Vagina (tissue), 2 donors: ENCODE measurements around the gene SLC2A6. TPM values are rescaled to one million over a fixed set of nuclear protein-coding genes. Genes with fewer than 3 reads are reported as not detected.

Experiments used
- DNase-seq, 2 donors: peaks; one replicate each; pipeline ENCODE4 v3.0.0-alpha.2; 2017; ENCODE audit errors: extremely low spot score in 2 of 2
- H3K27ac ChIP-seq: fragments of 200-600 bp; sonication (generic); one replicate; pipeline ENCODE4 v1.5.1; 2019
- H3K27me3 ChIP-seq: fragments of 200-600 bp; sonication (generic); one replicate; pipeline ENCODE4 v1.5.1; 2019
- H3K36me3 ChIP-seq, 2 donors: fragments of 200-600 bp; sonication (generic); one replicate each; pipeline ENCODE4 v1.5.1; 2017 to 2019
- H3K4me1 ChIP-seq: fragments of 200-600 bp; sonication (generic); one replicate; pipeline ENCODE4 v1.5.1; 2019
- H3K4me3 ChIP-seq, 2 donors: fragments of 200-600 bp; sonication (generic); 1 replicate in 1 of 2; 2 replicates in 1 of 2; pipeline ENCODE4 v1.5.1; 2016 to 2019
- H3K9me3 ChIP-seq: fragments of 200-600 bp; sonication (generic); one replicate; pipeline ENCODE4 v1.5.1; 2019
- POLR2A ChIP-seq, 2 donors: fragments of 450-650 bp; IDR thresholded peaks; one replicate each; pipeline ENCODE4 v1.6.1; 2017; ENCODE audit warnings: antibody characterized with exemption in 2 of 2, mild to moderate bottlenecking in 2 of 2, moderate library complexity in 2 of 2
- POLR2AphosphoS5 ChIP-seq, 2 donors: sonication (generic); formaldehyde crosslinking; IDR thresholded peaks; one replicate each; pipeline ENCODE4 v1.9.0; 2017; ENCODE audit warnings: antibody characterized with exemption in 2 of 2, mild to moderate bottlenecking in 2 of 2, low read depth in 1 of 2; ENCODE audit not compliant: insufficient read depth in 1 of 2
- intact Hi-C: fragments of 100-400 bp; cut with DNase I; formaldehyde crosslinking; loops from one replicate; pipeline ENCODE4 v1.15.1; 2023
- total RNA-seq: library from RNA; depleted of rRNA; stranded (reverse); fragments of >200 nt; gene quantifications from one replicate; pipeline ENCODE4 v1.2.3, GENCODE V29; 2016
- TF ChIP-seq, protein P1 (sequence below), 3 experiments: fragments of 450-650 bp in 2 of 3; fragments of 200-600 bp in 1 of 3; sonication (generic) in 1 of 3; IDR thresholded peaks; one replicate each; pipeline ENCODE4 v1.5.1; 2017 to 2019; ENCODE audit warnings: antibody characterized with exemption in 3 of 3, mild to moderate bottlenecking in 2 of 3, moderate library complexity in 2 of 3

Gene SLC2A6
- total RNA-seq, 1 donor from 2014 or later, result 3.7 TPM

GRCh38 chr9:133525677-133526076, 46.8 kb upstream of the SLC2A6 start:
- H3K27me3 ChIP-seq, result no peaks in the 10 kb centered on the region
- intact Hi-C loops, result no loop called here
- H3K4me3 ChIP-seq, result no peak overlapping the region
- H3K27ac ChIP-seq, result no peak overlapping the region
- no peaks in the 10 kb centered on the region for H3K36me3 ChIP-seq
- peaks cover 24% of the 10 kb centered on the region for H3K4me1 ChIP-seq
- no peaks in the 10 kb centered on the region for H3K9me3 ChIP-seq
- TF ChIP-seq, protein P1, sequence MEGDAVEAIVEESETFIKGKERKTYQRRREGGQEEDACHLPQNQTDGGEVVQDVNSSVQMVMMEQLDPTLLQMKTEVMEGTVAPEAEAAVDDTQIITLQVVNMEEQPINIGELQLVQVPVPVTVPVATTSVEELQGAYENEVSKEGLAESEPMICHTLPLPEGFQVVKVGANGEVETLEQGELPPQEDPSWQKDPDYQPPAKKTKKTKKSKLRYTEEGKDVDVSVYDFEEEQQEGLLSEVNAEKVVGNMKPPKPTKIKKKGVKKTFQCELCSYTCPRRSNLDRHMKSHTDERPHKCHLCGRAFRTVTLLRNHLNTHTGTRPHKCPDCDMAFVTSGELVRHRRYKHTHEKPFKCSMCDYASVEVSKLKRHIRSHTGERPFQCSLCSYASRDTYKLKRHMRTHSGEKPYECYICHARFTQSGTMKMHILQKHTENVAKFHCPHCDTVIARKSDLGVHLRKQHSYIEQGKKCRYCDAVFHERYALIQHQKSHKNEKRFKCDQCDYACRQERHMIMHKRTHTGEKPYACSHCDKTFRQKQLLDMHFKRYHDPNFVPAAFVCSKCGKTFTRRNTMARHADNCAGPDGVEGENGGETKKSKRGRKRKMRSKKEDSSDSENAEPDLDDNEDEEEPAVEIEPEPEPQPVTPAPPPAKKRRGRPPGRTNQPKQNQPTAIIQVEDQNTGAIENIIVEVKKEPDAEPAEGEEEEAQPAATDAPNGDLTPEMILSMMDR (IDR thresholded peaks at IDR 0.05), result no peak
- no peak for DNase-seq

- TF ChIP-seq POLR2A (IDR thresholded peaks at IDR 0.05) (no peak), POLR2AphosphoS5 (IDR thresholded peaks at IDR 0.05; ENCODE audit: insufficient read depth in 1 of 2, low read depth in 1 of 2) (no peak)
- TF ChIP-seq, protein P1 (IDR thresholded peaks at IDR 0.05), result no peak
- Histone ChIP-seq H3K36me3 (no peaks in the 10 kb centered on the region), H3K4me1 (peaks cover 24% of the 10 kb centered on the region), H3K27ac (no peak within 1 kb of the TSS), H3K4me3 (no peak within 1 kb of the TSS), H3K9me3 (no peaks in the 10 kb centered on the region), H3K27me3 (no peaks in the 10 kb centered on the region)
- intact Hi-C loops, result no loop called here
- DNase-seq, result no peak
Measured at GRCh38 chr9:133524679-133525228, 45.9 kb upstream of the SLC2A6 start, which contains the start of gene MYMK. Gene MYMK (minus strand): TSS chr9:133524959. CDS start chr9:133524844, 115 bp downstream.

- intact Hi-C loops, result no loop called here
- no peak overlapping the region for H3K4me3 ChIP-seq
- H3K36me3 ChIP-seq, result no peaks in the 10 kb centered on the region
- no peak overlapping the region for H3K27ac ChIP-seq
- no peaks in the 10 kb centered on the region for H3K9me3 ChIP-seq
- TF ChIP-seq, protein P1 (IDR thresholded peaks at IDR 0.05), result no peak
- TF ChIP-seq POLR2AphosphoS5 (IDR thresholded peaks at IDR 0.05; ENCODE audit: insufficient read depth in 1 of 2, low read depth in 1 of 2) (no peak), POLR2A (IDR thresholded peaks at IDR 0.05) (no peak)
- H3K27me3 ChIP-seq, result no peaks in the 10 kb centered on the region
- no peak for DNase-seq
- H3K4me1 ChIP-seq, result peaks cover 24% of the 10 kb centered on the region
Measured at GRCh38 chr9:133524146-133524545, 45.2 kb upstream of the SLC2A6 start.

DNA sequence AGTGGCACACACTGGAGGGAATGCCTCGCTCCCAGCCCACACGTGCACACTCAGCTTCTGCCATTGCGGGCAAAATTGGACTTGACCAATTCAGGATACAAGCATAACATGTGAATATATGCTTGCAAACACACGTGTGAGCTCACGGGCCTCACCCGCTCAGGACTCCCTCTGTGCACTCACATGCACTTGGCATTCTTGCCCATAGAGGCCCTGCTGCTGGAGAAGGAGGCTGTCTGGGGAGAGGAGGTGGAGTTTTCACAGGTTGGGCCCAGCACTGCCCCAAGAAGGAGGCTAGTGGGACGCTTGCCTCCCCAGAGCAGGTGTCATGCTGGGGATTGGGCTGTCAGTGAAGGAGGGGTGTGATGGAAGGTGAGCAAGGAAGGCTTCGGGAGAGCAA, 44.2 kb upstream of the SLC2A6 start:
- Histone ChIP-seq H3K36me3 (no peaks in the 10 kb centered on the region), H3K9me3 (no peaks in the 10 kb centered on the region), H3K4me3 (no peak overlapping the region), H3K27me3 (no peaks in the 10 kb centered on the region), H3K27ac (no peak overlapping the region), H3K4me1 (peaks cover 19% of the 10 kb centered on the region)
- no peak for DNase-seq
- intact Hi-C loops, result no loop called here
- TF ChIP-seq POLR2A (IDR thresholded peaks at IDR 0.05), result no peak
- TF ChIP-seq, protein P1 (IDR thresholded peaks at IDR 0.05), result no peak
- TF ChIP-seq POLR2AphosphoS5 (IDR thresholded peaks at IDR 0.05; ENCODE audit: insufficient read depth in 1 of 2, low read depth in 1 of 2), result no peak

DNA sequence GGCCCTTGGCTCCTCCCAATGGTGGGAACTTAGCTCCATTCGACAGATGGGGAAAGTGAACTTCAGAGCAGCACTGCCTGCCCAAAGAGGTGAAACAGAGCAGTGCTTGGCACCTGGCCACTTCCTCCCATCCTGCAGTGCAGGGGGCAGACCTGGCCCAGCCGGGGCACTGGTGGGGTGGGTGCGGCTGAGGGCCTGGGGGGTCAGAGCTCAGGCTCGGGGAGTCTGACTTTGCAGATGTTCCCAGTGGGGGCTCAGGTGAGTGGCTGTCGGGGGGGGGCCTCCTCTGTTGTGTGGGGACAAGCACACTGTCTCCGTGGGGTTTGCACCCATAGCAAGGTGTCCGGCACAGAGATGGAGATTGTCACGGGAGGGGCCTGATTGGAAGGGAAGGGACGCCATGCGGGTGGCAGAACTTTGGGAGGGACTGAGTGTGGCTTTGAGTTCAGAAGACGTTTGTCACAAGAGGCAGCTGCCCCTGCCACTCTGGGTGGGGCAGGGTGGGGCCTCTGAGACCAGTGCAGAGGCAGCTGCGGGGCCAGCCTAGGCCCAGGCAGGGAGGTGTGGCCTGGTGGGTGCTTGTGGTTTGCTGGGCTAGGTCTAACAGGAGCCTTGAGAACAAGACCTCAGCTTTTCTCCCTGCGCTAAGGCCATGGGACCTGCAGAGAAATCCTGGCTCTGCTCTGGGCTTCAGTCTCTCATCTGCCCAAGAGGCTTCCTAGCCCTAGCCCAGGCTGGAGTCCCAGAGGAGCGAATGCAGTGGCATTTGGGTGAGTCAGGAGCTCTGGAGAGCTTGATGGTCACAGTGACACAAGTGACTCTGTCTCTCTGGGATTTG, 43.4 kb upstream of the SLC2A6 start:
- intact Hi-C loops, result no loop called here
- TF ChIP-seq POLR2A (IDR thresholded peaks at IDR 0.05), result no peak
- TF ChIP-seq, protein P1 (IDR thresholded peaks at IDR 0.05), result no peak
- TF ChIP-seq POLR2AphosphoS5 (IDR thresholded peaks at IDR 0.05; ENCODE audit: insufficient read depth in 1 of 2, low read depth in 1 of 2), result no peak
- no peak overlapping the region for H3K27ac ChIP-seq
- no peaks in the 10 kb centered on the region for H3K9me3 ChIP-seq
- H3K36me3 ChIP-seq, result no peaks in the 10 kb centered on the region
- H3K4me1 ChIP-seq, result peaks cover 11% of the 10 kb centered on the region
- H3K4me3 ChIP-seq, result no peak overlapping the region
- no peak for DNase-seq
- no peaks in the 10 kb centered on the region for H3K27me3 ChIP-seq
